Hepatocyte (in vitro differentiated cells): Measurements from ENCODE around the gene TXNDC11. TPM values are rescaled to one million over a fixed set of nuclear protein-coding genes. Genes with fewer than 3 reads are reported as not detected.

Experiments used
- DNase-seq: peaks from one replicate; pipeline ENCODE4 v3.0.0-alpha.2; 2016; ENCODE audit warnings: low spot score
- H2AFZ ChIP-seq: fragments of 200-600 bp; sonication (generic); 2 replicates; pipeline ENCODE4 v1.6.0; 2016; ENCODE audit warnings: antibody characterized with exemption, mild to moderate bottlenecking
- H3K27ac ChIP-seq: fragments of 200-600 bp; sonication (generic); 2 replicates; pipeline ENCODE4 v1.5.1; 2016; ENCODE audit warnings: mild to moderate bottlenecking
- H3K27me3 ChIP-seq: fragments of 200-600 bp; sonication (generic); 2 replicates; pipeline ENCODE4 v1.6.1; 2016
- H3K36me3 ChIP-seq: fragments of 200-600 bp; sonication (generic); replicated peaks from 2 replicates; pipeline ENCODE4 v1.5.1; 2016; ENCODE audit warnings: low read depth; ENCODE audit not compliant: insufficient read depth
- H3K4me1 ChIP-seq: fragments of 200-600 bp; sonication (generic); 2 replicates; pipeline ENCODE4 v1.5.1; 2016; ENCODE audit warnings: mild to moderate bottlenecking, moderate library complexity; ENCODE audit not compliant: insufficient read depth
- H3K4me2 ChIP-seq: fragments of 200-600 bp; sonication (generic); 2 replicates; pipeline ENCODE4 v1.6.0; 2016
- H3K4me3 ChIP-seq: fragments of 200-600 bp; sonication (generic); 2 replicates; pipeline ENCODE4 v1.5.1; 2016; ENCODE audit warnings: mild to moderate bottlenecking
- H3K79me2 ChIP-seq: fragments of 200-600 bp; sonication (generic); 2 replicates; pipeline ENCODE4 v1.6.0; 2017; ENCODE audit warnings: mild to moderate bottlenecking
- H3K9me2 ChIP-seq: fragments of 200-600 bp; sonication (generic); replicated peaks from 2 replicates; pipeline ENCODE4 v1.6.0; 2017; ENCODE audit warnings: mild to moderate bottlenecking; ENCODE audit not compliant: insufficient read depth
- H3K9me3 ChIP-seq: fragments of 200-600 bp; sonication (generic); 2 replicates; pipeline ENCODE4 v1.5.1; 2016; ENCODE audit warnings: low read depth, mild to moderate bottlenecking
- H4K20me1 ChIP-seq: fragments of 200-600 bp; sonication (generic); 2 replicates; pipeline ENCODE4 v1.6.0; 2016; ENCODE audit warnings: mild to moderate bottlenecking; ENCODE audit not compliant: insufficient read depth, poor library complexity, severe bottlenecking
- EZH2 ChIP-seq: fragments of 200-600 bp; sonication (generic); IDR thresholded peaks from 2 replicates; pipeline ENCODE4 v1.6.1; 2016; ENCODE audit warnings: antibody characterized with exemption, mild to moderate bottlenecking, borderline replicate concordance
- EZH2phosphoT487 ChIP-seq: fragments of 200-600 bp; sonication (generic); IDR thresholded peaks from one replicate; pipeline ENCODE4 v1.6.1; 2018; ENCODE audit warnings: antibody characterized with exemption, mild to moderate bottlenecking, low read depth, moderate library complexity; ENCODE audit not compliant: unreplicated experiment, severe bottlenecking
- whole genome bisulfite sequencing: methylation state at CpG from one replicate; pipeline ENCODE4 v1.1.6; 2016; ENCODE audit warnings: low lambda C conversion rate; ENCODE audit errors: missing lambda C conversion rate; 5-methylcytosine and 5-hydroxymethylcytosine counted together
- polyA plus RNA-seq: library from polyadenylated mRNA; unstranded; fragments of >200 nt; fragmentation: Nextera tagmentation; extraction: Ambion mirVana; gene quantifications from 2 replicates; pipeline ENCODE4 v1.2.1, GENCODE V29; 2016
- total RNA-seq: library from RNA; depleted of rRNA; stranded (reverse); fragments of >200 nt; gene quantifications from 2 replicates; pipeline ENCODE4 v1.2.3, GENCODE V29; 2014
- TF ChIP-seq, protein P1 (sequence below): fragments of 200-600 bp; sonication (generic); IDR thresholded peaks from 2 replicates; pipeline ENCODE4 v1.5.1; 2016; ENCODE audit warnings: antibody characterized with exemption, mild to moderate bottlenecking; ENCODE audit not compliant: poor library complexity

Gene TXNDC11
- total and polyA plus RNA-seq, 2 experiments from 2014 or later = 58.5 to 59.4 TPM

DNA sequence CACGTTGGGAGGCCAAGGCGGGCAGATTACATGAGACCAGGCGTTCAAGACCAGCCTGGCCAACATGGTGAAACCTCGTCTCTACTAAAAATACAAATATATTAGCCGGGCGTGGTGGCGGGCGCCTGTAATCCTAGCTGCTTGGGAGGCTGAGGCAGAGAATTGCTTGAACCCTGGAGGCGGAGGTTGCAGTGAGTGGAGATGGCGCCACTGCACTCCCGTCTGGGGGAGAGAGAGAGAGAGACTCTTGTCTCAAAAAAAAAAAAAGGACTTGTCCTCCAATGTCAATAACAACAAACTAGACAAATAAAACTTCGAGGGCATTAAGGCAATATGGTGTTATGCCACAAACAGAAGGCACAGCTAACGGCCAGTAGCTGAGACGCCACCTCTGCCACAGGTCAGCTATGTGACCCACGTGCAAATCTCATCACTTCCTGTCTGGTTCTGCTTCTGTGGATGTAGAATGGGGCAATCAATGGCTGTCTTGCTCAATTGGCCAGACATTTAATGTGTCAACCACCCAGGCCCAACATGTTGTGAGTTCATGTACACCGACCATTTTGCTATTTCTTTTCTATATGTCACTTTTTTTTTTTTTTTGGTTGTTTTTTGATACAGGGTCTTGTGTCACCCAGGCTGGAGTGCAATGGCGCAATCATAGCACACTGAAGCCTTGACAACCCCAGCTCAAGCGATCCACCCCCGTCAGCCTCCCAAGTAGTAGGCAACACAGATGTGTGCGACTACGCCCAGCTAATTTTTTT, 834 bp upstream of the TXNDC11 start:
- Histone ChIP-seq H3K27me3 (no peaks in the 10 kb centered on the region), H2AFZ (peak overlapping the region; percentile 33), H3K9me3 (no peaks in the 10 kb centered on the region), H3K4me2 (peak overlapping the region; percentile 68), H3K79me2 (peaks cover 37% of the 10 kb centered on the region), H3K4me3 (peak overlapping the region; percentile 2), H3K4me1 (peaks cover 36% of the 10 kb centered on the region), H3K9me2 (no peaks in the 10 kb centered on the region), H3K27ac (peak overlapping the region; percentile 94), H3K36me3 (no peaks in the 10 kb centered on the region), H4K20me1 (peaks cover 31% of the 10 kb centered on the region)
- TF ChIP-seq, protein P1, sequence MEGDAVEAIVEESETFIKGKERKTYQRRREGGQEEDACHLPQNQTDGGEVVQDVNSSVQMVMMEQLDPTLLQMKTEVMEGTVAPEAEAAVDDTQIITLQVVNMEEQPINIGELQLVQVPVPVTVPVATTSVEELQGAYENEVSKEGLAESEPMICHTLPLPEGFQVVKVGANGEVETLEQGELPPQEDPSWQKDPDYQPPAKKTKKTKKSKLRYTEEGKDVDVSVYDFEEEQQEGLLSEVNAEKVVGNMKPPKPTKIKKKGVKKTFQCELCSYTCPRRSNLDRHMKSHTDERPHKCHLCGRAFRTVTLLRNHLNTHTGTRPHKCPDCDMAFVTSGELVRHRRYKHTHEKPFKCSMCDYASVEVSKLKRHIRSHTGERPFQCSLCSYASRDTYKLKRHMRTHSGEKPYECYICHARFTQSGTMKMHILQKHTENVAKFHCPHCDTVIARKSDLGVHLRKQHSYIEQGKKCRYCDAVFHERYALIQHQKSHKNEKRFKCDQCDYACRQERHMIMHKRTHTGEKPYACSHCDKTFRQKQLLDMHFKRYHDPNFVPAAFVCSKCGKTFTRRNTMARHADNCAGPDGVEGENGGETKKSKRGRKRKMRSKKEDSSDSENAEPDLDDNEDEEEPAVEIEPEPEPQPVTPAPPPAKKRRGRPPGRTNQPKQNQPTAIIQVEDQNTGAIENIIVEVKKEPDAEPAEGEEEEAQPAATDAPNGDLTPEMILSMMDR = no peak
- TF ChIP-seq EZH2 (no peak), EZH2phosphoT487 (no peak)
- 53% methylated on average over 21 of the region's 21 CpGs for WGBS
- DNase-seq = peak; percentile 44

DNA sequence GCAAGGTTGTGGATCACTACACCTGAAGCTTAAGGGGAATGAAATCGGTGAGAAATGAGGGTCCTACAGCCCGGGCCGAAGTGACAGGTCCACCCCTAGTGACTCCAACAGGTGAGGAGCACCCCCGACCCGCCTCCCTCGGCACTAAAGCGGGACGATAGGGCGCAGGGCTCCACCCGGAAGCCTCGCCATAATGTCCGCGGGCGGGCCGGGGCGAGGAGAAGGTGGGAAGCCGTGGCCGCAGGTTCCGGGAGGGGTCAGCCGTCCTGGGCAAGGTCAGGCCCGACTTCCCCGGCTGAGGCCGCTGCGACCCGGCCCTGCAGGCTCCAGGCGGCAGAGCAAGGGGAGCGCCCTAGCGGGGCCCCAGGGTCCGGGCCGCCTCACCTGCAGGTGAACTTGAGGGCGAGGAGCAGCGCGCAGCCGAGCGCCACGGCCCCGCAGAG, 543 bp downstream of the TXNDC11 start:
- no peak for TF ChIP-seq EZH2
- no peak for TF ChIP-seq EZH2phosphoT487
- TF ChIP-seq, protein P1 = no peak
- Histone ChIP-seq H3K27ac (peak overlapping the region; percentile 92), H2AFZ (peak overlapping the region; percentile 4), H3K36me3 (no peaks in the 10 kb centered on the region), H3K79me2 (peaks cover 51% of the 10 kb centered on the region), H3K27me3 (no peaks in the 10 kb centered on the region), H3K4me3 (peak overlapping the region; percentile 92), H3K9me3 (no peaks in the 10 kb centered on the region), H3K4me2 (peak overlapping the region; percentile 92), H3K4me1 (peaks cover 33% of the 10 kb centered on the region), H4K20me1 (peaks cover 42% of the 10 kb centered on the region), H3K9me2 (no peaks in the 10 kb centered on the region)
- under 1% methylated on average over 12 of the region's 37 CpGs for WGBS
- no peak for DNase-seq

DNA sequence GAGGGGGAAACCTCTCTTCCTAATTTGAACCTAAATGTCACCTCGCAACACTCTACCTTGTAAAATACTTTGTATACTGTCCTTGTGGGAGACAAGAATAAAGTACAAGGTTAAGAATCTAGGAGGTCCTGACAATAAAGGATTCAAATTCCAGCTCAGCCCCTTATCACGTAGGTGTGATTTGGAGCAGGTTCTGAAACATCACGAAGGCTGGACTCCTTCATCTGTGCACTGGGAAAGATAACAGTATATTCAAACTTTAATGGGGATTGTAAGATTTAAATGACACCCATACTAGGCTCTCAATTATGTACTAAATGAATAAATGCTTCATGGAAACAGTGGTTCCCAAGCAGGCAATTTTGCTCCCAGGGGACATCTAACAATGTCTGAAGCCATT, 2.1 kb downstream of the TXNDC11 start:
- DNase-seq = no peak
- Histone ChIP-seq H3K79me2 (peaks cover 62% of the 10 kb centered on the region), H3K4me2 (peak overlapping the region; percentile 92), H3K9me3 (no peaks in the 10 kb centered on the region), H3K4me1 (peaks cover 48% of the 10 kb centered on the region), H3K36me3 (no peaks in the 10 kb centered on the region), H2AFZ (no peak overlapping the region), H3K9me2 (no peaks in the 10 kb centered on the region), H3K27ac (peak overlapping the region; percentile 92), H3K27me3 (no peaks in the 10 kb centered on the region), H3K4me3 (peak overlapping the region; percentile 92), H4K20me1 (peaks cover 46% of the 10 kb centered on the region)
- TF ChIP-seq, protein P1 = no peak
- TF ChIP-seq EZH2phosphoT487 (no peak), EZH2 (no peak)
- WGBS = 42% methylated on average over 3 of the region's 3 CpGs
